ENCODE data around the gene GALNT16.
"Not testable (repeated sequence)": the region's sequence is repeated elsewhere in the genome, so short reads cannot be mapped to it uniquely, and the experiment has no call there.

The GALNT16 gene

GRCh38 chr14:69370061-69370460, 110.1 kb downstream of the GALNT16 start:
- no peak for DNase-seq

- DNase-seq, result no peak
Observed at GRCh38 chr14:69372146-69372545, 112.2 kb downstream of the GALNT16 start.

DNA sequence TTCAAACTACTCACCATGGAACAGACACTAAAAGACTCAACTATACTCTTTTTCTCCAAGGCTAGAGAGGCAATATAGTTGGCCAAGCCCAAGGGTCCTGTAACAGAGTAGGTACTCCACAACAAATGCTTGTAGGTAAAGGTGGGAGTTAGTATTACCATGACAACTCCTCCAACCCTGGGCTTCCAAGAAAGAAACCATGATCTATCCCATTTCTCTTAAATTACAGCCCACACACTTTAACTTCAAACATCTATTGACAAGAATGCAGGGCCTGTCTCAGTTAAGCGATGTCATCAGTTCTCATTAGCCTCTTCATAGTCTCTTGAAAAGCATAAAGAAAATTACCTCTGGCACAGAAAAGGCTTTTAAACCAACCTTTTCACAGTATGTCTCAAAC, 113.1 kb downstream of the GALNT16 start:
- DNase-seq, result no peak

DNA sequence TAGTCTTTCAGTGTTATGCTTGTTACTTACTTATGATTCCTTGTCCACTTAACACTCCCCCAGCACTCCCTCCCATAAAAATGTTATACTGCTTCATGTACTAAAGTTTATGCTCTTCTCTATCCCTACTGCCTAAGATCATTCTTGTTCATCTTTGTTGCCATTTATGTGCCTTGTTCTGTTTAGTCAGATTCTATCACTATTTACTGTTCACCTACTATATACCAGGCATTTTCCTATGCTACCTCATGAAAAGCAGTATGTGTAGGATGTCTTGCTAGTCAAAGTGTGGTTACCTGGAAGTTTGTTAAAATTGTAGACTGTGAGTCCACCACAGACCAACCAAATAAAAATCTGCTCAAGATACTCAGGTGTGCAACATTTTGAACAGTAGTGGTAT, 114.3 kb downstream of the GALNT16 start:
- DNase-seq, result no peak

GRCh38 chr14:69375182-69375581, 115.2 kb downstream of the GALNT16 start:
- no peak for DNase-seq

- DNase-seq, result no peak
Observed at GRCh38 chr14:69375722-69376121, 115.8 kb downstream of the GALNT16 start.

DNA sequence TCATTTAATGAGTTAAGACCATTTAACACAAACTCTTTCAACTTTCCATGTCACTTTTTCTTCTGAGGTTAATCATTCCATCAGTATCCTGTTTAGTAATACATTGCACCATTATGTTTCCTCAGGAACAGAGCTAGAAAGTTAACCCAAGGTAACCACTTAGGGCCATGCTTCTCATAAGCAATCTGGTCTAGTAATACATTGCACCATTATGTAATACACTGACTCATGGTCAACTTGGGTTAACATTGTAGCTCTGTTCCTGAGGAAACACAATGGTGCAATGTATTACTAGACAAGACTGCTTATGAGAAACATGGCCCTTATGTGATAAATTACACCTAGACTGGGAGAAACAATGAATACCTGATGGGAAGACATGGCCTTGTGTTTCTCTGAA, 116.5 kb downstream of the GALNT16 start:
- DNase-seq, result peak; percentile 55

DNA sequence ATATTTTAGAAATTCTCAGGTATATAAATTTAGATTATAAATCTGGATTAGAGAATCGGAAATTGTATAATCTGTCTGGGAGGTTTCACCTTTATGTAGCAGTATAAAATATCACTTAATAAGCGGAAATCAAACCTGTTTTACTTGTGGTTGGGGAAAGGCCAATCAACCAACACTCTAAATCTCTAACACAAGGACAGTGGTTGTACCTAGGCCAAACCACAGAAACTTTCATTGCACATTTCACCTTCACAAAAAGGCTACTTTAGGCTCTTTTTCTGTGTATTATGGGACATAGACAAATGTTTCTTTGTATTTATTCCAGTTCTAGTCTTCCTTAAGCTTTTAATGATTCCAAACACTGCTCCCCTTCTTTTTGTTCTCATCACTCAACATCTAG, 118.3 kb downstream of the GALNT16 start:
- DNase-seq, result no peak

DNA sequence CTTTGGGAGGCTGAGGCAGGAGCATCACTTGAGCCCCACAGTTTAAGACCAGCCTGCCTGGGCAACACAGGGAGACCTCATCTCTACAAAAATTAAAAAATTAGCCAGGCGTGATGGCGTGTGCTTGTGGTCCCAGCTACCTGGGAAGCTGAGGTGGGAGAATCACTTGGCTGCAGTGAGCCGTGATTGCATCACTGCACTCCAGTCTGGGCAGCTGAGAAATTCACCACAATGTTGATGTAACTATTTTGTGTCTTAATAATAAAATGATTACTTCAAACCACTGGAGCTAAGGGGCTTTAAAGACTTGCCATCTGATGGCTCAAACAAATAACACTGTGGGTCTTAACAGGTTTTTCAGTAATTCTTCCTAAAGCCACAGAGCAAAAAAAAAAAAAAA, 127.4 kb downstream of the GALNT16 start:
- no peak for DNase-seq

GRCh38 chr14:69391400-69391799, 131.4 kb downstream of the GALNT16 start:
- DNase-seq, result not testable (repeated sequence)

DNA sequence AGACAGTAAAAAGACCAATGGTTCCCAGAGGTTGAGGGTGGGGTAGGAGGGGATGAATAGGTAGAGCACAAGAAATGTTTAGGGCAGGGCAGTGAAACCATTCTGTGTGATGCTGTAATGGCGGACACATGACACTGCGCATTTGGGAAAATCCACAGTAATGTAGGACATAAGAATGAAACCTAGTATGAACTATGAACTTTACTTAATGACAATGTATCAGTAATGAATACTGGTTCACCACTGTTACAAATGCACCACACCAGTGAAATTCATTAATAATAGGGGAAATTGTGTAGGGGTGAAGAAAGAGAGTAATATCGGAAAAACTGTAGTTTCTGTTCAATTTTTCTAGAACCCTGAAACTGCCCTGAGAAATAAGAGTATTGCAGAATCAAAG, 132.5 kb downstream of the GALNT16 start:
- DNase-seq, result no peak

DNA sequence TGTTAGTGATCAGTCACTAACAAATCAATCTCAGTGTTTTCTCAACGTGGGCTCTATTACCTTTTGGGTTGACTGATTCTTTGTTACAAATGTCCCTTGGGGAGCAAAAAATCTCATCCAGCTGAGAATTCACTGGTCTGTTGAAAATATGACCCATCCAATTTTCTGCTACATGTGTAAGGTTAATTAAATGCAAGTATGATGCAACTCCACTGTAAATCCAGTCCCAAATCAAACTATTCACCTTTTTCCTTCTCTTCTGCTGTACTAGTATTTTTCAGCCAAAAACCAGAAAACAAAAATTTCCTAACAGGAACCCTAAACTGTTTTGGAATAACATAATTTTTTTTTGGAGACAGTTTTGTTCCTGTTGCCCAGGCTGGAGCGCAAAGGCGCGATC, 136.0 kb downstream of the GALNT16 start:
- DNase-seq, result no peak

DNA sequence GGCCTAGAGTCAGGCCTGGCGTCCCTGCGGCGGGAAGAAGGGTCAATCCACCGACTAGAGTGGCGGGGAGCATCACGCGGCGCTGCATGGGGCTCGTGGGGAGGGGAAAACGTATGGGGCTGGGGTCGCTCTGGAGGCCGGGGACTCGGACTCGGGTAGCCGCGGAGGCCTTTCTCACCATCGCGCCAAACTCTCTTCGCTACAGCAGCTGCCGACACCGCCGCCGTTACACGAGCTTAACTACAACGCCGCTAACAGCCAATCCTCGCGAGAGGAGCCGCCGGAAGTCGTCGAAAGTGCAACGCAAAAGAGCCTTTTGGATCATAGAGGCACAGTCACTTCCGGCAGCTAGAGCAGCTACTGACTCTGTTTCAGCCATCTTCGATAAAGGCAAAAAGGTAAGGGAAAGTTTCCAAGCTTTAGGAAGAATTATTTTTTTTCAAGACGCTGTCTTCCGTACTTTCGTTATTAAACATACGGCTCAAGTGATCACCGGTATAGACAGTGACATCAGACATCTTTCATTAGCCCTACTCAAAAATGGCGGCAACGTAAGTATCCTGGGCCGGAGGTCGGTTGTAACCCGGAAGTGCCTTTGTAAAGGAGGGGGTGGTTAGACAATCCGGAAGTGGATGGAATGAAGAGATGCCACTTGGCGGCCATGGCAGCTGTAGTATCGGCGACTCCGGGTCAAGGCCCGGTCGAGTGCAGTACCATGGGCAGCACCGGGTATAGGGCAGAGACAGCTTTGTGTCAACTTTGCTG, 138.3 kb downstream of the GALNT16 start, which contains the start of the genes ERH and SLC39A9:
Gene ERH (minus strand): TSS at position 247 of the 765 bp plus-strand sequence. CDS start 66 bp downstream, at position 181.
Gene SLC39A9 (plus strand): TSS at position 640 of the 765 bp plus-strand sequence. CDS start 678 bp downstream, outside the sequence.
- DNase-seq, result peak; percentile 98

DNA sequence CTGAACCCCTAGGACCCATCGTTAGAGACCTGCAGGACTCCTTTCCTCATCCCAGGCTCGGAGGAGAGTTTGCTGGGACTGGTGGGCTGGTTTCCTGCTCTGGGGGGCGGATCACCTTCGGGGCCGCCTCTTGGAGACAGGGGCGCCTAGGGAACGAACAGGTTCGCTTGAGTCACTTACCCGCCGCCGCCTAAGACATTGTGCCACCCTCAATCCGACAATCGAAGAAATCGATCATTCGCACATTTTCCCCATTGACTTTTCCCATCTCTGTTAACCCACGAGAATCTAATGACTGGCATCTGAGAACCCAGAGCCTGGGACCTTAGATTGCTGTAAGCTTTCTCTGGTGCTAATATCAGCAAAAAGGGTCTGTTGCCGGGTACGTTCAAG, 138.9 kb downstream of the GALNT16 start:
- no peak for DNase-seq

DNA sequence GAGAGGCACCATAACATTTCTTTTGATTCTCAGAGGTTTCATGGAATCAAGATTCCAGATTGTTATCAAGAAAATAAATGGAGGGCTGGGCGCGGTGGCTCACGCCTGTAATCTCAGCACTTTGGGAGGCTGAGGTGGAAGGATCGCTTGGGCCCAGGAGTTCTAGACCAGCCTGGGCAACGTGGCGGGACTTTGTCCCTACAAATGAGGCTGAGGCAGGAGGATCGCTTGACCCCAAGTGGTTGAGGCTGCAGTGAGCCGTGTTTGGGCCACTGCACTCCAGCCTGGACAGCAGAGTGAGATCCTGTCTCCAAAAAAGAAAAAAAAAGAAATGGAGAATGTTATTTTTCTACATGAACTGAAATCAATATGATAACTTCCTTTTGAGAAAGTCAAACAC, 139.8 kb downstream of the GALNT16 start:
- no peak for DNase-seq

DNA sequence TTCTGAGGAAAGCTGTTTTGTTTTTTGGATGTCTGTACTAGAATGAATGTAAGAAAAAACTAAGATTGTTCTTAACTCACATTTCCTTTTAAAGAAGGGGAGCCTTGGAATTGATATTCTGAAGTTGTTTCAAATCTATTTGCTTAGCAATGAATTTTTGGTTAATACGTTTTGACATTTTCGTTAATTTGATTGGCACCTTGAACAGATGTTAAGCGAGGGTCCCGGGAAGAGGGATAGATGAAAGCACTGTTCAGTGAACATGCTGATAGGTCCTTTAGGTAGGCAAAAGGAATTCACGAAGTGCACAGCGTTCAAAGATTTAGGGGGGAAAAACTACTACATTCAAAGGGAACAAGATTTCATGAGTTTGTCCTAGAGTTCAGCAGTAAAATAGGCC, 140.2 kb downstream of the GALNT16 start:
- DNase-seq, result no peak

- DNase-seq, result no peak
Observed at GRCh38 chr14:69401841-69402240, 141.9 kb downstream of the GALNT16 start.

GRCh38 chr14:69404478-69404877, 144.5 kb downstream of the GALNT16 start:
- no peak for DNase-seq

DNA sequence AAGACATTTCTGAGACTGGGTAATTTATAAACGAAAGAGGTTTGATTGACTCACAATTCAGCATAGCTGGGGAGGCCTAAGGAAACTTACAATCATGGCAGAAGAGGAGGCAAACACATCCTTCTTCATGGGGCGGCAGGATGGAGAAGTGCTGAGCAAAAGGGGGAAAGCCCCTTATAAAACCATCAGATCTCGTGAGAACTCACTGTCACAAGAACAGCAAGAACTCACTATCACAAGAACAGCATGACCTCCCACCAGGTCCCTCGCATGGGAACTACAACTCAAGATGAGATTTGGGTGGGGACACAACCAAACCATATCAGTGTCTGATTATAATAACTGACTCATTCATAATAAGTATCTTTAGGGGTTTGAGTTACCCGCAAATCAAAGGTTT, 144.9 kb downstream of the GALNT16 start:
- DNase-seq, result no peak

GRCh38 chr14:69405762-69406161, 145.8 kb downstream of the GALNT16 start:
- DNase-seq, result no peak
